ENCODE results near the gene FAM163A.

Gene FAM163A

GRCh38 chr1:179753061-179753460 lies 10.0 kb downstream of the FAM163A start:
- DNase-seq = no peak

GRCh38 chr1:179754041-179754624 lies 11.0 kb downstream of the FAM163A start:
- DNase-seq = no peak

DNA sequence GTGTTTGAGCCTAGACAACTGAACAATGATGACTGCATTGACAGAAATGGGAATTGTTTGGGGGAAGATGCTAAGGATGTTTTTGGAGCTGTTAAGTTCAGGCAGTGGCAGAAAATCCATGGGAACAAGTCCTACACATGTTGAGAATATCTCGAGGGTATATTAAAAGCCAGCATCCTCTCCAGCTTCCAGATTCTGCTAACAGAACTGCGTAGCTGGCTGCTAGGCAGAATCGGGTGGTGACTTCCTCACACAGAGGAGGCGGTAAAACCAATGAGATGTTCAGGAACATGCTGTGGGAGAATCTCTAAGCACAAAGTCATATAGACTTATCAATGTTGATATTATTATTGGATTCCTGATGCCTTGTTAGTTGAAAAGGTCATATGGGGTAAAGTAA lies 14.8 kb downstream of the FAM163A start:
- DNase-seq = no peak

GRCh38 chr1:179760521-179760920 lies 17.4 kb downstream of the FAM163A start:
- DNase-seq = no peak

GRCh38 chr1:179761296-179761695 lies 18.2 kb downstream of the FAM163A start:
- no peak for DNase-seq

- no peak for DNase-seq
These were observed 19.0 kb downstream of the FAM163A start for GRCh38 chr1:179761846-179762640.

- no peak for DNase-seq
These were observed 24.1 kb downstream of the FAM163A start for GRCh38 chr1:179767177-179767581.

DNA sequence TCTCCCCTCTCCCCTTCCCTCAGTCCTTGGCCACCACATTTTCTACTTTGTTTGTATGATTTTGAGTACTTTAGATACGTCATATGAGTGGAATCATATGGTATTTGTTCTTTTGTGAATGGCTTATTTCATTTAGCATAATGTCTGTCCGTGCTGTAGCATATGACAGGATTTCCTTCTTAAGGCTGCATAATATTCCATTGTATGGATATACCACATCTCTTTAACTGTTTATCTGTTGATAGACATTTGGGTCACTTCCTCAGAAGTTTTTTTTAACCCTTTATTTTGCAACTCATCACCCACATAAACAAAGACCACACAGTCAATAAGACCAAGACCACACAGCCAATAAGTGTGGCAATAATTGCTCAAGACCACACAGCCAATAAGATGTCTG lies 24.9 kb downstream of the FAM163A start:
- DNase-seq = no peak

DNA sequence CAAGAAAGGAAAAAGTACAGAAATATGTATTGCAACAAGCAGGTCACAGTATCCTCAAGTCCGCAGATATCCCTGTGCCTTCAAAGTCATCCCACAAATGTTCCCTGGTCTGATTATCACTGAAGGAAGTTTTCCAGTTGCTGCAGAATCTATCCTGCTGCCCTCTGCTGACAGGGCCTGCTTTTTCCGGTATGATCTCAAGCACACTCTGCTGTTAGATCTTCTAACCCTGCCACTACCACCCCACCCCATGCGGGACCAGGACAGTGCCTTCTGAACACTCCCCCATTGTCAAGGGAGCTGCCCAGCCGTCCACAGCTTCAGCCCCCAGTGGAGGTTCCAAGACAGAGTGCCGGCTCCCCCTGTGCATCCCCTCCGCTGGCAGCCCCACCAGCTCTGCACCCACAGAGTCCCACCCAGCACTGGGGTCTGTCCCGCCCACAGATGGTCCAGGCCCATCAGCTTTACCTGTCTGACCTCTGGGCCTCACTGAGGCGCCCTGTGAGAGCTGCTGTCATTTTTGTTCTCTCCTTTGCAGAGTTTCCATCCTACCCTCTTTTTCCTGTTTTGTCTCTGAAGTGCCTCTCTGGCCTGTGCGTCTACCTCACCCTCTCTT lies 27.9 kb downstream of the FAM163A start:
- no peak for DNase-seq

DNA sequence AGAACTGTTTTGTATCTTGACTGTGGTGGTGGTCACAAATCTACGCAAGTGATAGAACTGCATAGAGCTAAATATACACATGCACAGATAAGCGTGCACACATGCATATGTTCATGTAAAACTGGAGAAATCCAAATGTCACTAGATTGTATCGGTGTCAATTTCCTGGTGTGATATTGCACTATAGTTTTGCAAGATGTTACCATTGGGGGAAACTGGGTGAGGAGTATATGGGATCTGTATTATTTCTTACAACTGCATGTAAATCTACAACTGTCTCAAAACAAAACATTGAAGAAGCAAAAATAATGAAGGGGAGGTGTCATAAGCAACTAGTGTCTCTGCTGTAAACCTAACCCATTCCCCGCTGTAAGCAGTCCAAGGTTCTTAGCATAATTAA lies 30.2 kb downstream of the FAM163A start:
- DNase-seq = no peak

- DNase-seq = no peak
These were observed 30.9 kb downstream of the FAM163A start for GRCh38 chr1:179774000-179774399.

- DNase-seq = no peak
These were observed 31.5 kb downstream of the FAM163A start for GRCh38 chr1:179774566-179774965.

DNA sequence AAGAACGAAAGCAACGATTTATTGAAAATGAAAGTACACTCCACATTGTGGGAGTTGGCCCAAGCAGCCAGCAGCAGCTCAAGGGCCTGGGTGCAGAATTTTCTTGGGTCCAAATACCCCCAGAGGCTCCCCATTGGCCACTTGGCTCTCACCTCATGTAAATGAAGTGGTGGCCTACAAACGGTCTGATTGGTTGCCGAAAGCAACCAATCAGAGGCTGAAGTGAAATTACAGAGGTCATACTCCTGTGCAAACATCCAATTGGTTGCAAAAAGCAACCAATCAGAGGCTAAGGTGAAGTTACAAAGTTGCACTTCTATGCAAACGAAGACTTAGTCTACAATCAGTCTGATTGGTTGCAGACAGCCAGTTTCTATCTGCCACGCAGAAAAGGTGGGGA lies 31.9 kb downstream of the FAM163A start:
- no peak for DNase-seq

DNA sequence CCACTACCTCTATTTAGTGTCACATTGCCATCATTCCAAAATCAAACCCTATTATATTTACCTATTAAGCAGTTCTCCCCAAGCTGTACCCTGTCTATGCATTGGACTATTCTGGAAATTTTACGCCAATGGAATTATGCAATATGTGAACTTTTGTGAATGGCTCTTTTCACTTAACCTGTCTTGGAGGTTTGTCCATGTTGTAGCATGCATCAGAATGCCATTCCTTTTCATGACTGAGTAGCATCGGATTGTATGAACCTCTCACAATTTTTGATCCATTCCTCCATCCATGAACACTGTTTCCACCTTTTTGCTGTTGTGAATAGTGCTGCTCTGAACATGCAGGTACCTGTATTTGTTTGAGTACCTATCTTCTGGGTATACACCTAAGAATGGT lies 33.7 kb downstream of the FAM163A start:
- DNase-seq = no peak

GRCh38 chr1:179777731-179778130 lies 34.6 kb downstream of the FAM163A start:
- no peak for DNase-seq

GRCh38 chr1:179779645-179780272 lies 36.7 kb downstream of the FAM163A start:
- no peak for DNase-seq

- no peak for DNase-seq
These were observed 38.9 kb downstream of the FAM163A start for GRCh38 chr1:179781962-179782361.

GRCh38 chr1:179785031-179785431 lies 41.9 kb downstream of the FAM163A start:
- no peak for DNase-seq

DNA sequence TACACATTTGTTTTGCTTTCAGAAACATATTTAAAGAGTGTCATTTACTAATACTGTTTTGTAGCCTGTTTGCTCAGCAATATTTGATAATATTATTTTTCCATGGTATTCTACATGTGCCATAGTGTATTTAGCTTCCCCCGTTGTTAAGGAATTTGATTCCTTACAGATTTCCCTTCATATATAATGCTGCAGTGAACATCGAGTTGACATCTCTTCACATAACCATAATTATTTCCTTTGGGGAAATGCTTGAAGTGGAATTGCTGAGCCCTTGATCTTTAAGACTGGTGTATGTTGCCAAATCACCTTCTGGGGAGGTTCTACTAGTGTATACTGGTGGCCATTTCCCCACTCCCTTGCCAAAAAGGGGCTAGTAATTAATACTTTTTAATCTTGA lies 42.6 kb downstream of the FAM163A start:
- DNase-seq = no peak

- no peak for DNase-seq
These were observed 44.0 kb downstream of the FAM163A start for GRCh38 chr1:179786815-179787685.

DNA sequence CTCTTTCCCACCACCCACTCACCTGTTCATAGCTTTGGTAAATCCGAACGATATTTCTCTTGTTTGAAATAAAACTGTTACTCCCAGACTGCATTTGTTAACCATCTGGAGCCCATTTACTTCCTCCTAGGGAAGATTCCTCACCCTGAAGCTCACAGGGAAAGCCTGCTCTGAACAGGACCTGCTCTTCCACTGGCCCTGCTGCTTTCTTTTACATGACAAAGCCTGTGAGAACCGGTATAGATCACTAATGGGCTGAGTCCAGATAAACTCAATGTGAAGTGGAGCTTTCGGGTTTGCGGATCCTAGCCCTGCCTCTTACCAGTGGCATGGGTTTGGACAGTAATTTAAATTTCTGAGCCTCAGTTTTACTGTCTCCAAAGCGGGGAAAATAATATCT lies 45.2 kb downstream of the FAM163A start:
- no peak for DNase-seq

- no peak for DNase-seq
These were observed 50.2 kb downstream of the FAM163A start for GRCh38 chr1:179793281-179793680.

- DNase-seq = no peak
These were observed 51.1 kb downstream of the FAM163A start for GRCh38 chr1:179794146-179794545.

Measured in suppressor macrophage treated with lipopolysaccharide for 1 hour (primary cell).